Frontal cortex (tissue), 4 donors: ENCODE results near the gene MSMP. TPM values are rescaled to one million over a fixed set of nuclear protein-coding genes. Genes with fewer than 3 reads are reported as not detected.

Experiments
- DNase-seq, 2 donors: peaks; one replicate each; pipeline ENCODE4 v3.0.0; 2012; ENCODE audit warnings: low spot score in 2 of 2
- FAIRE-seq: peaks from 2 replicates; lab custom pipeline; 2012; peaks lifted over from hg19 to GRCh38; lab: Jason Lieb, UNC
- total RNA-seq: library from RNA; depleted of rRNA; stranded (reverse); fragments of >200 nt; gene quantifications from one replicate; pipeline ENCODE4 v1.2.3, GENCODE V29; 2014
- donor health status: control.
- donor health status: control.
- donor health status: control.

Gene MSMP
- total RNA-seq, 1 donor from 2014 or later = 0.41 TPM

DNA sequence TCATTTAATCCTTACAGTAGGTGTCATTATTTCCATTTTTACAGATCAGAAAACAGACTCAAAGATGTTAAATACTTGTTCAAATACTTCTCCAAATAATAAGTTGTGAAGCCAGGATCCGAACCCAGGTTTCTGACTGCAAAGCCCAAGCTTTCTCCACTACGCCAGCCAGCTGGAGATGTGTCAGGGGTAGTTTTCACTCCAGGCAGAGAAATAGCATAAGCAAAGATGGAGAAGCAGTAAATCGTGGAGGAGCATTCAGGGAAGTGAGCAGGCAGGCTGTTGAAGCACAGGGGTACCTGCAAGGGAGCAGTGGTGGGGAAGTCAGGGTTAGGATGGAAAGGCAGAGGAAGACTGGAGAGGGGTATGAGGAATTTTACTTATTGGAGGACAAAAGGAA, 25.0 kb downstream of the MSMP start:
- DNase-seq = no peak
- no peak for FAIRE-seq

- no peak for DNase-seq
- no peak for FAIRE-seq
Measured at GRCh38 chr9:35728041-35728971, 25.8 kb downstream of the MSMP start.

GRCh38 chr9:35727676-35728040, 26.4 kb downstream of the MSMP start:
- DNase-seq = no peak
- no peak for FAIRE-seq

GRCh38 chr9:35726931-35727330, 27.1 kb downstream of the MSMP start:
- DNase-seq = no peak
- FAIRE-seq = no peak

- FAIRE-seq (no peak), DNase-seq (no peak)
Measured at GRCh38 chr9:35725362-35725761, 28.7 kb downstream of the MSMP start.

DNA sequence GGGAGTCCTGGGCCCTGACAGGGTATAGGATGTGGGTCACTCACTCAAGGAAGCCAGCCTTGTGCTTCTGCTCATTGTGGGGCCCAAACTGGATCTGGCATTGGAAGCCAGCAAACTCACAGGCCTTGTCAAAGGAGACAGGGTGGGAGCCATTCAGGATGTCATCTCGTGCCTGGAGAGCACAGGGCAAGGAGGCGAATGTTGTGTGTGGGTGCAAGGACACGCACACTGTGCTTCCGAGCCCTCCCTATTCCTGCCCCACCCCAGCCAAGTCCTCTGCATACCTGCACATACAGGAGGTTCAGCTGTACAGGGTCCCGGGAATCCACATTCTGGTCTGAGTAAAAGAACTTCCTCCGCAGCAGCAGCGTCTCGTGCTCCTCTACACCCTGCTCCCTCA, 30.2 kb downstream of the MSMP start:
- FAIRE-seq = no peak

DNA sequence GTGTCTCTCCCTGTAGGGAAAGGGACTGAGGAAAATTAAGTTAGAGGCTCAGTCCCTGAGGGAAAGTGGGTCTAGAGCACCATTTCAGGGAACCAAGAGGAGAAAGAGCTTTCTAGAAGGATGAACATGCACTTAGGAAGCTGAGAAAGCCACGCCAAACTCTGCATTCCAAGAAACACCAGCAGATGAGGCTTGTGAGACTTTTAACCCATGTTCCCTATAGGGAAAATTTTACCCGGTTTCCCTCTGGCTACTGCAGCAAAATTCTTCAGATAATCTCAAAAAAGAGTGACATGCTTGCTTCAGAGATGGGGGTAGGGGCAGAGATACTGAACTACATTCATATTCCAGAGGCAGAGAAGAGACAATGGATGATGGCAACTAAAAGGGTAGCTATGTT, 30.6 kb downstream of the MSMP start:
- FAIRE-seq (no peak), DNase-seq (no peak)

More for the DNA sequence above, 30.2 kb downstream of the MSMP start:
- no peak for DNase-seq

DNA sequence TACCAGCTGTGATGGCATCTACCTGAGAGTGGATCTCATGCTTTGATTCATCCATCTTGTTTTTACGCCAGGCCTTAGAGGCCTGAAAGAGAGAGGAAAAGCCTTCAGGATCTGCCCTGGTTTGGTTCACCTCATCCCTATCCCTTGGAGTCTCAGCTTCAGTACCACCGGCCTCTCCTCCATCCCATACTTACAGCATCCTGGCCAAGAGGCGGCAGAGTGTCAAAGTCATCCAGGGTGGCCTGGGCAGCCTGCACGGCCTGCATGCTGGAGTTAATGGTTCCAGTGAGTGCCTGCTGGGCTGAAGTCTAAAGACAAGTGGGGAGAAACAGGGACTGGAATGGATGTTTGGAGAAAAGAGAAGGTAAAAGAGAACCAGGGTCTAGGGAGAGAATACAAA, 34.5 kb downstream of the MSMP start:
- FAIRE-seq = no peak
- no peak for DNase-seq

GRCh38 chr9:35718721-35719511, 35.2 kb downstream of the MSMP start:
- no peak for FAIRE-seq
- no peak for DNase-seq

DNA sequence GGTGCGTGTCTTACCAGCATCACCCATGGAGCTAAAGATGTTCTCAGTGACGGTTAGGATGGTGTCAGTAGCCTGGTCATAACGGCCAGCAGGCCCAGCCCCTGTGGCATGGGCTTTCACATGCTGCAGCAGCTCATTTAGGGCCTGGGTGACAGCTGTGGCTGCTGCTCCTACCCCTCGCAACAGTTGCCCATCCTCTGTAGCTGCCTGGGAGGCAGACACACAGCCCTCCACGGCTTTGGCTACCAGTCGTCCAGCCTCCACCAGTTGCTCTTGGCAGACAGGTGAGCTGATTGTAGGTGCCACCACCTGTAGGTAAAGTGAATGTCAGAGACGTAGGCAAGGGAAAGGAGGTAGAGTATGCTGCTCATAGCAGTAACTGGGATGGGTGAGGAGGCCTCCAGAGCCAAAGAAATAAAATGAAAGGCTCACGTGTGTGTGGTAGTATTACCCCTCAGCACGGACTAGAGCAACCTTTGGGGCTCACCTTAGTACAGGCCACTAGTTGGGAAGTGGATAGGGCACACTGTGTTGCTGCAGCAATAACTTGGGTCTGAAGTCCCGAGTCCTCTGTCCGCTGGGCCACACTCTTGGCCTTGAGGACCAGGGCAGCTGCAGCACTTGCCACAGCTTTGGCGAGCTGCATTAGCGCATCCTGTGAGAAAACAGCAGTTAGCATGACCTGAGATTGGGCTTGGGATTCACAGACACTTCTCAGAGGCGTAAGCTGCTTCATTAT, 36.8 kb downstream of the MSMP start:
- FAIRE-seq (no peak), DNase-seq (no peak)

- DNase-seq = no peak
- FAIRE-seq = no peak
Measured at GRCh38 chr9:35716230-35716629, 37.8 kb downstream of the MSMP start.

DNA sequence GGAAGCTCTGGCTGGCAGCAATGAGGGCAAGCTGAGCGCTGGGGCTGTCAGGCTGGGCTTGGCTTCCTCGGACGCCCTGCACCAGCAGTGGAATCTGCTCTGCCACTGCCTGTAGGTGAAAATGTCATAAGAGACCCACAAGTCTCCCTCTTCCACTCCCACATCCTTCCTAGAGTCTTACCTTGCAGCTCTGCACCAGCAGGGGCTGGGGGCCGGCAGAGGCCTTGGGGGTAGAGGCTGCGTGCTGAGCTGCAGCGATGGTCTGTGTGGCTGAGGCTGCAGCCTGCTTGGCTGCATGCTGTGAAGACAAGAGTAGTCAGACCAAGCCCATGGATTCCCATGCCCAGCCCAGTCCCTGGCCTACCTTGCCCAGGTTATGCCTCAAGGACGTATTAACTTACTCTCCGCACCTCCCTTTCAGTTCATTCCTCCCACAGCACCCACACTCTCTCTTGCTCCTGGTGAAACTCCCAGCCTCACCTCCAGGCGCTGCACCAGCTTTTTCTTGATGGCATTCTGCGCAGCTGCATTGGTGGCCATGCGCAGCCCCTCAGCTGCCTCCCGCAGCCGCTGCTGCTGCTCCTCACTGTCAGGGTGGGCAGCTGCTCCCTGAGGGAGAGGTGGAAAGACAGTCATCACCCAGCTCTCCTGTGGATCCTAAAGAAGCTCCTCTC, 39.4 kb downstream of the MSMP start:
- DNase-seq = no peak
- no peak for FAIRE-seq

DNA sequence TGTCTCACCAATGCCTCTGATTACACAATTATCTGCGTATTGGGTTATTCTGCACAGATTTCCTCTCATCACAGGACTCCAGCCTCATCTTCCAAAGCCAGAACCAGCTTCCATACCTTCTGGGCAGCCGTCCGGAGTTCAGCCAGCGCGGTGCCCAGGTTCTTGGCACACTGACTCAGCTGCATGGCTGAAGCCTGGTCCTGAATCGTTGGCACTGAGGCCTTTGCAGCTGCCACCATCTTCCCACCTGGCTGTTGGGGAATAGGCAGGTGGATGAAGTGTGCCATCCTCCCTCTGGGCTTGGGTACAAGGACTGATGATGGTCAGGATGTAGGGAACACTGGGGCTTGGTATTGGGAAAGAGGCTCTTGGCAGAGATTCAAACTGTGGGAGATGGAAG, 40.0 kb downstream of the MSMP start:
- DNase-seq = no peak
- no peak for FAIRE-seq

- no peak for FAIRE-seq
- no peak for DNase-seq
Measured at GRCh38 chr9:35713578-35713977, 40.5 kb downstream of the MSMP start.

GRCh38 chr9:35712762-35713400, 41.2 kb downstream of the MSMP start:
- DNase-seq = no peak
- no peak for FAIRE-seq

DNA sequence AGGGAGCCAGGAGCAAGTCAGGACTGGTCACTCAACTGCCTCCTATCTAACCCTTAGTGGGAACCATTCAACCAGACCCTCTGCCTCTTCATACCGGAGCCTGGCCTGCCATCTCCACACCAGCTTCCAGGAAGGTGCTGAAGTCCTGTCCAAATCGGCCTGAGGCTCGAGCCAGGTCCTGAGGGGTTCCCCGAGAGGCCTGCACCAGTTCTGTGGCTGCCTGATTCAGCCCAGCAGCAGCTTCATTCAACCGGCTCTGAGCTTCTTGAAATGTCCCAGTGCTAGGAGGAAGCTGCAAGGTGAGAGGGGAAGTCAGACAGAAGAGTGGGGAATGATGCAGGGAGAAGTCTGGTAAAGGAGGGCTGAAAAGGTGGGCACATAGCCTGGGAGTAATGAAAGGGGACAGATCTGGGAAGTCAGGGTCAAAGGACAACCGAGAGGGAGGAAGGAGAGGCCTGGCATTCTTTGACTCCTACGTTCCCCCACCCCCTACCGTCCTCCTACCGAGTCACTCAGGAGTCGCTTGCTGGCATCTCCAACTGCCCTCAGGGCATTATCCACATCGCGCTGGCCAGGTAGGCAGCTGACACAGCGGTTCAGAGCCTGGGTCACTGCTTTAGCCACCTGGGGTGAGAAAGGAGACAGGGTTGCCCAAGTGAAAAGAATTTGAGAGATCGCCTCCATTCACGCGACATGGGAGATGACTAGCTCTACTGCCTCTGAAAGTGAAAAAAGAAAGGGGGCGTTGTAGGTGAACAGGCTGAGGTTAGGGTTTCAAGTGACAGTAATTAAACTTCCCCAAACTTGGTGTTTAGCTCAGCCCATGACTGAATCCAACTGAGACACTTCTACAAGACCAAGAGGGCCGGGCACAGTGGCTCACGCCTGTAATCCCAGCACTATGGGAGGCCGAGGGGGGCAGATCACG, 42.3 kb downstream of the MSMP start:
- DNase-seq (no peak), FAIRE-seq (no peak)

DNA sequence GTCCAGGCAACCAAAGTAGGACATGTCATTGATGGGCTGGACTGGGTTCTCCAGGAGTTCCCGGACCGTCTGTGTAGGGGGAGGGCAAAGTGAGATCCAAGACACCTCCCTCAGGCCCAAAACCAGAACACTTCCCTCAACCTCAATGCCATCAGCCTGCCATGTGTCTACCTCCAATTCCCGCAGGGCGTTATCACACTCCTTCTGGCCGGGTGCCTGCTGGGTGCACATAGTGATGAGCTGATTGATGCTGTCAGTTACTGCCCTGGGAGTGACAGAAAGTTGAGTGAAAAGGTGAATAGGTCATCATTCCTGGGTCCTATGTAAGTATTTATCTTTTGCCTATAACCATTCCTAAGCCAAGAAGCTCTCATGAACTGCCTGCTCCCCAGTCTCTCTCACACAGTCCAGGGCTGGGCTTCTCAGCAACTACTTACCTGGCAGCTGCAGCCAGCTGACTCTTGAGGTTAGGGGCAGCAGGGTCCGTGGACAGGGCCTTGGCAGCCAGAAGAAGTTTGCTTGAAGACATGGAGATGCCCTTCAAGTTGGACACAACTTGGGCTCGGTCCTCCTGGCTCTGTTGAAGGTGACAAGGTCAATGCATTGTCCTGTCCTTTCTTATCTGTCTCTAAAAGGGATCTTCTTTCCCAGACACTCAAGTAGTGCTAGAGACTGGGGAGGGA, 43.1 kb downstream of the MSMP start:
- DNase-seq = no peak

DNA sequence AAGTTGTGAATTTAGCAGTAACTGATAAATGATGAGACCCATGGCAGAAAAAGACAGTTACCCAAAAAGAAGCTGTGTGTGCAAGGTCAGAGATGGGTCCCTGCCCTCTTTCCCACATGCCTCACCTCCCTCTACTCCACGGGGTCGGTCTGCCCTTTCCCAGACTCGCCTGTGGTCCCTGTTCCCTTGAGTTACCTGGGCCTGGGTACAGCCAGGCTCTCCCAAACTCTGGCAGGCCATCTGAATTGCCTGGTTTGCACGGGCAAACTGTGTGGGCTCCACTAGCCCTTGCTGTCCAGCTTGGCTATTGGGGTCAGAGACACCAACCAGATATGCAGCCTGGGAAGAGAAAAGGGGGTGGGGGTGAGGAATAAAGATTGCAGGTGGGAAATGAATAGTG, 45.9 kb downstream of the MSMP start:
- DNase-seq = no peak
- FAIRE-seq = no peak

More for the DNA sequence above, 43.1 kb downstream of the MSMP start:
- FAIRE-seq = no peak
